HUDEP-2 (cell line): Measurements from ENCODE around the gene CPNE7.
"Not testable (repeated sequence)": the region's sequence is repeated elsewhere in the genome, so short reads cannot be mapped to it uniquely, and the experiment has no call there.

Source experiments
- DNase-seq, 76 experiments: peaks; one replicate each; lab custom pipeline; 2025; ENCODE audit not compliant: unreplicated experiment in 76 of 76; lab: John Stamatoyannopoulos, UW

CPNE7 gene

GRCh38 chr16:89564476-89565255 is 10.9 kb upstream of the CPNE7 start:
- peak in 10 of 76 experiments; percentile 9 to 46 (median 28) for DNase-seq

GRCh38 chr16:89565256-89565505 is 10.4 kb upstream of the CPNE7 start:
- DNase-seq = peak in 18 of 76 experiments; percentile 33 to 71 (median 50)

GRCh38 chr16:89565506-89566372 is 9.8 kb upstream of the CPNE7 start:
- peak in 60 of 76 experiments; percentile 12 to 93 (median 50) for DNase-seq

DNA sequence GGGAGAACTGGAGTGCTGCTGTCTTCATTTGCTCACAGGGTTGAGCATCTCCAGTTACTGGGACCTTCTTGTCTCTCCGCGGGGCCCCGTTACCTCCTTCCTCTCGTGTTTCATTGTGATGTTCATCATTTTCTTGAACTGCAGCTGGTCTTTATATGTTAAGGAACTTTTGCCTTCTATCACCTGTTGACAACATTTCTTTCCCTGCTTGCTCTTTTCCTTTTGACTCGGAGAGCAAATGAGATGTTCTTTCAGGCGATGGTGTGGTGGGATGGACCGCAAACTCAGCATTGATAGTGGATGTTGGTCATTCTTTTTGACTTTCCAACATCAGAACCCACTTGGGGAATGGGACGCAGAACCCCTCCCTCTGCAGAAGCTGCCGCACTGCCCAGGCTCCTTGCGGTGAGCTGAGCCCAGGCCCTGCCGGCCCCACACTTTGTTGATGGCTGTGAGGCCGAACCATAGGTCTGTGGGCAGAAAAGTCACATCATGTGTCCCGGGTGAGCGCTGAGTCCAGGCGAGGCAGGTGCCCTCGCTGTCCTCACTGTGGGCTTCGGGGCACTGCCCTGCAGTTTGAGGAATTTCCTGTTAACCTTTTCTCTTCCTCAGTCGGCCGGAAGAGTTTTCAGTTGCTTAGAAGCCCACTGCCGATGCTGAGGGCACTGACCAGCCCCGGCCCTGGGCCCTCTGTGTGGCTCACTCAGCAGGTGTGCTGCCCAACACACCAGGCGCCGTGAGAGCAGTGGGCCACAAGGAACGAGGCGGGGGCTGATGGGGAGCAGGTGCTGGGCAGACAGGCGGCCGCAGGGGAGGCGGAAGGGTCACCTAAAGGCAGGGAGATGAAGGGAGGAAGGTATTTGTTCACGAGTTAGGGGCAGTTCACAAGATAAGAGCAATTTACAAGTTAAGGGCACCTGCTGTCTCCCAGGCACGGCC is 7.6 kb upstream of the CPNE7 start:
- no peak for DNase-seq

DNA sequence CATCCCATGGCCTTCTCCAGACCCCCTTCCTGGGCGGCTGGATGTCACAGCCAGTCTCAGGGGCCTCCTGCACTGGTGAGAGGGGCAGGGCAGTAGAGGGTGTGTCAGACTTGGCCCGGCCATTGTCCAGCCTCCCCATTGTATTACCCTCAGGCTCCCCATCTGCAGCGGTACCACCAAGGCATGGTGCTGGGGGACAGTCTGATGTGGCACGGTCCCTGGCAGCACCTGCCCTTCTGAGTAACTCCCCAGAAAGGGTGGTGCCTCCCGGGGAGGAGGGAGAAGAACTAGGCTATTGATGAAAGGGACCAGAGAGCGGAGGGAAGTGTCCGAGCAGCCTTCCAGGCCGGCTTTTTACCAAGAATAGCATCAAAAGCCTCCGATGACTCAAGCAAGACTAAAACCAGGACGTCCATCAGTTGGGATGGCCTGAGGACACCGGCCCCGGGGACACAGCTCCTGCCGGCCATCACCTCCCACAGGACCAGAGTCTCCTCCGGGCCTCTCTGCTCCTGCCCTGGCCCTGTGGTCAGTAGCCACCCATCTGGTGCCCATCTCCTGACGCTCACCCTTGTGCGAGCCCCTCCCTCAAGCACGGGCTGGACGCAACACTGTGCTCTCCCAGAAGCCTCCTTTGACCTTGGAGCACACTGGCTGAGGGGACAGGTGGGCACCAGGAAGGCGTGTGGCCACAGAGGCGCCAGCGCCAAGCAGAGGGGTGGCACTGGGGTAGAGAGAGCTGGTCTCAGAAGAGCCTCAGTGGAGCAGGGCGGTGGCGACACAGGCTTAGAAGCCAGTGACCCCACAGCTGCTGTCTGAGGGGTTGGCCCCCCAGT is 5.8 kb upstream of the CPNE7 start:
- no peak for DNase-seq

- no peak for DNase-seq
Observed at GRCh38 chr16:89570342-89570923, 5.1 kb upstream of the CPNE7 start.

- not testable (repeated sequence) for DNase-seq
Observed at GRCh38 chr16:89570983-89571598, 4.5 kb upstream of the CPNE7 start.

DNA sequence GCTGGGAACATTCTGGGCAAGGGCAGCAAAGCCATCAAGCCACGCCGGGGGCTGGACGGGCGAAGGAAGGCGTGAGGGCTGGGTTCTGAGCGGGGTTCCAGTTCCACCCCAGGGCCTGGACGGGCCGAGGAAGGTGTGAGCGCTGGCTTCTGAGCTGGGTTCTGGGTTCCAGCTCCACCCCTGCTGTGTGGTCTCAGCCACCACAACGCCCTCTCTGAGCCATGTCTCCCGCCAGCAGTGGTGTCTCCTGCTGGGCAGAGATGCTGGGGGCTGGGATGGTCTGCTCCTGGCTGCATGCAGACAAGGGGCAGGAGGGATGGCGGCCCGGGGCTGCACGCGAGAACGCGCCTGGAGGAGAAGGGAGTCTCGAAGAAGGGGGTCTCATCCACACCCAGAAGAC is 3.9 kb upstream of the CPNE7 start:
- DNase-seq = no peak

DNA sequence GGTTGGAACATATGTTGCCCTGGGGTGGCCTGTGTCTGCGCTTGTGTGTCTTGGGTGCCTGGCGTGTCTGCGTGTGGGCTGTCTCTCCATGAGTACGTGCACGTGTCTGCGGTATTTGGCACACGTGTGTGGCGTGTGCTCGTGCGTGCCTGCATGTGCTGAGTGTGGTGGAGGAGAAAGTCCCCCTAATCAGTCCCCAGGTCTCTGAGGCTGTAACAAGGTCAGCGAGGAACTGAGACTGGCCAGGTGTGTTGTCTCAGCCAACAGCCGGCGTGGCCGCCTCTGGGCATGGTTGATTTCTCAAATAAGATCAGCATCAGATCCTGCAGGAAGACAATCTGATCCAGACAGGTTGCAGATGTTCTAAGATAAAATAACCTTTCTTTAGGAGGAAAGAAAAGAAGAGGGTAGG is 3.5 kb upstream of the CPNE7 start:
- DNase-seq = no peak

GRCh38 chr16:89572485-89573205 is 2.9 kb upstream of the CPNE7 start:
- DNase-seq = no peak

DNA sequence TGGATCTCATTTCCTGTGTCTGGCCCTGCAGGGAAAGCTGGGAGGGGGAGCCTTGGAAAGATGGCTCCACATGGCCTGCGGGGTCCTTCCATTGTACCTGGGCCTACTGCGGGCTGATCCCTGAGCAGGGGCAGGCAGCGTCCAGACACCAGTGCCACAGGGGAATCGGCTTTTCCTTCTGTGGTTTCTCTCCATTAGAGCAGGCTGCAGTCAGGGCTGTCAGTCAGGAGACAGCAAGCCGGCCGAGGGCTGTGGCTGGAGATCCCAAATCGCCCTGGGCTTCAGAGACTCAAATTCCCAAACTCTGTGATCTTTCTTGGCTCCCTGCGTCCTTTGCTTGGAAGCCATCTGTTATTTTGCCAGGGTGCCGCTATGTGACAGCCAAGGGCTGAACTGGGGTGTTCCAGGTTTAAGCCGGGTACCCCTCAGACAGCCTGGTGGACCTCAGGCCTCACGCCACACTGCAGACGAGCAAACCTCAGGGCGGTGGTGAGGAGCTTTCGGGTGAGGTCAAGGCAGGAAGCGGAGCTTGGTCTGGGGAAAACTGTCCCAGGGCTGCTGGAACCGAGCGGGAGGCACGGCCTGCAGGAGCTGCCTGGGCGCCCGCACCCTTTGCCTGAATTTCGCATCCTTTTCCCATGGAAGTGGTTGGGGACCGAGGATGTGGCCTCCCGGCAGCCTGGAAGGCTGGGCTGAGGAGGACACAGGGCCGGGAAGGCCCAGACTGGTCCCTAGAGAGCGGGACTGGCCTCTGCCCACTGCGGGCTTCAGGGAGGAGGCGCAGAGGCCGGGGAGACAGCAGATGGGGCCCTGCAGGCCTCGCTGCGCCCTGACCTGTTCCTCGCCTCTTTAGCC is 1.5 kb upstream of the CPNE7 start:
- no peak for DNase-seq

DNA sequence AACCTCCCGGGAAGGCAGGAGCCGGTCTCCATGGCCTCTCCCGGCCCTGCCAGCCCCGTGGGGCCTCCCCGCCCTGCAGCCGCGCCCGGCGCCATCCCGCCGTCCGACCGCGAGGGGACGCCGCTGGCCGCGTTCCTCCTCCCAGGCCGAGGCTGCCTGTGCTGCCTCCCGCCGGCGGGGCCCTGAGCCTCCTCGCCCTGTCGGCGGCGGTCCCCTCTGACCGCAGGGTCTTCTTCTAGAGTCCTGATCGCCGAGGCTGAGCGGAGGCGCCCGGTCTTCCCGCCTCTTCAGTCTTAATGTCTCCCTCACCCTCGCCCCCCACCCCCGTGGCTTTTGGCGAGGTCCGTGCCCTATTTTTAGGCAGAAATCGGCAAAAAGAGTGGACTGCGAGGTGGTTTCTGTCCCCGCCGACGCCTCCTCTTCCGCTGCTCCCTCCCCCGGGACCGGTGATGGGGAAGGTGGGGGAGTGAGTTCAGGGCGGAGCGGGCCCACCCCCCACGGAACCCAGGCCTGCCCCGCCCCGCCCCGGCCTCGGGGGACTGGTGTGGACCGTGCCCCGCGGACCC is 794 bp upstream of the CPNE7 start:
- DNase-seq = peak in 60 of 76 experiments; percentile 8 to 75 (median 50)

- DNase-seq = no peak
Observed at GRCh38 chr16:89576153-89577054, 846 bp downstream of the CPNE7 start.

DNA sequence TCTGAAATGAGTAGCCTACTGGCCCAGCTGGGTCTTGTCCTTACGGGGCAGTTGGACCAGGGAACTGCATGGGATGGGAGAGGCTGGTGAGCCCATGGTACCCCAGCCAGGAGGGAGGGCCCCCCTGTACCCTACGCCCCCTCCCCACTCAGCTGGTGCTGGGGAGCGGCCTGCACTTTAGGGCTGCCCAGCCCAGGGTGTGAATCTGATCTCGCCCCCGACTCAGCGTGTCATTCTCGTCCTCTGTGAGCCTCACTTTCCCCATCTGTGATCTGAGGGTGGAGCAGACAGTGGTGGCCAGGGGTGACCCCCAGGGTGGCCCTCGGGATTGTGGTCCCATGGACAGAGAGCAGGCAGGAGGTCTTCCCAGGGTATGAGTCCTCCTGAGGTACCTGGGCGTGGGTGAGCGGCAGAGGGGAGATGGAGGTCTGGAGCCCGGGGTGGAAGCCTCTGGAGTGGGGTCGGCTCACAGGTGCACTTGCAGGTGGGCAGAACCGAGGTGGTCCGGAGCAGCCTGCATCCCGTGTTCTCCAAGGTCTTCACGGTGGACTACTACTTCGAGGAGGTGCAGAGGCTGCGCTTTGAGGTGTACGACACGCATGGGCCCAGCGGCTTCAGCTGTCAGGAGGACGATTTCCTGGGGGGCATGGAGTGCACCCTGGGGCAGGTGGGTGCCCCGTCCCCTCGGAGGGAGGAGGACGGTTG is 1.6 kb downstream of the CPNE7 start:
- no peak for DNase-seq

DNA sequence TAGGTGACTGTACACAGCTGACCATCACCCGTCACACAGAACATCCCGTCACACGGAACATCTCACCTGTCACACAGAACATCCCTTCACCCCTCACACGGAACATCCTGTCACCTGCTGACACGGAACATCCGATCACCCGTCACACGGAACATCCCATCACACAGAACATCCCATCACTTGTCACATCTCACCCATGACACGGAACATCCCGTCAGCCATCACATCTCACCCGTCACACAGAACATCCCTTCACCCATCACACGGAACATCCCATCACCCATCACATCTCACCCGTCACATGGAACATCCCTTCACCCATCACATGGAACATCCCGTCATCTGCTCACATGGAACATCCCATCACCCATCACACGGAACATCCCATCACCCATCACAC is 3.8 kb downstream of the CPNE7 start:
- no peak for DNase-seq
